GM18511 (cell line): ENCODE measurements around the gene VGLL4.
"Not testable (repeated sequence)": the region's sequence is repeated elsewhere in the genome, so short reads cannot be mapped to it uniquely, and the experiment has no call there.

Experiments
- ATAC-seq: cut with Tn5 transposase; IDR thresholded peaks from one replicate; pipeline ENCODE4 v1.9.1; 2021; ENCODE audit warnings: mild to moderate bottlenecking, moderate library complexity; ENCODE audit not compliant: unreplicated experiment

VGLL4 gene

GRCh38 chr3:11643605-11644087 is at the start of gene VGLL4:
TSS of gene VGLL4 (minus strand) at chr3:11643915. CDS start at chr3:11643518, 397 bp downstream.
- ATAC-seq: peak; percentile 63

- no peak for ATAC-seq
Measured at GRCh38 chr3:11692532-11692813, 48.8 kb upstream of the VGLL4 start.

- no peak for ATAC-seq
Measured at GRCh38 chr3:11691767-11692531, 48.2 kb upstream of the VGLL4 start.

- ATAC-seq: no peak
Measured at GRCh38 chr3:11690863-11691766, 47.4 kb upstream of the VGLL4 start.

GRCh38 chr3:11689749-11690148 is 46.0 kb upstream of the VGLL4 start:
- no peak for ATAC-seq

- ATAC-seq: not testable (repeated sequence)
Measured at GRCh38 chr3:11684980-11685379, 41.3 kb upstream of the VGLL4 start.

- no peak for ATAC-seq
Measured at GRCh38 chr3:11680509-11680908, 36.8 kb upstream of the VGLL4 start.

GRCh38 chr3:11679964-11680363 is 36.2 kb upstream of the VGLL4 start:
- no peak for ATAC-seq

GRCh38 chr3:11672363-11672762 is 28.6 kb upstream of the VGLL4 start:
- ATAC-seq: no peak

- ATAC-seq: no peak
Measured at GRCh38 chr3:11671648-11672100, 28.0 kb upstream of the VGLL4 start.

- ATAC-seq: no peak
Measured at GRCh38 chr3:11668243-11669235, 24.8 kb upstream of the VGLL4 start.

- no peak for ATAC-seq
Measured at GRCh38 chr3:11665331-11665730, 21.6 kb upstream of the VGLL4 start.

- no peak for ATAC-seq
Measured at GRCh38 chr3:11662392-11662990, 18.8 kb upstream of the VGLL4 start.

GRCh38 chr3:11661827-11662226 is 18.1 kb upstream of the VGLL4 start:
- ATAC-seq: no peak

- no peak for ATAC-seq
Measured at GRCh38 chr3:11661052-11661656, 17.4 kb upstream of the VGLL4 start.

- ATAC-seq: no peak
Measured at GRCh38 chr3:11660242-11660641, 16.5 kb upstream of the VGLL4 start.

- no peak for ATAC-seq
Measured at GRCh38 chr3:11658180-11658579, 14.5 kb upstream of the VGLL4 start.

GRCh38 chr3:11655196-11655928 is 11.6 kb upstream of the VGLL4 start:
- no peak for ATAC-seq

GRCh38 chr3:11654166-11654565 is 10.5 kb upstream of the VGLL4 start:
- no peak for ATAC-seq
